GM19438 (cell line): Measurements from ENCODE around the gene TMEM184A.

Experiments used
- ATAC-seq: cut with Tn5 transposase; IDR thresholded peaks from one replicate; pipeline ENCODE4 v1.9.1; 2021; ENCODE audit warnings: low read depth; ENCODE audit not compliant: unreplicated experiment

Gene TMEM184A

GRCh38 chr7:1541431-1542162 is 14.4 kb downstream of the TMEM184A start:
- no peak for ATAC-seq

DNA sequence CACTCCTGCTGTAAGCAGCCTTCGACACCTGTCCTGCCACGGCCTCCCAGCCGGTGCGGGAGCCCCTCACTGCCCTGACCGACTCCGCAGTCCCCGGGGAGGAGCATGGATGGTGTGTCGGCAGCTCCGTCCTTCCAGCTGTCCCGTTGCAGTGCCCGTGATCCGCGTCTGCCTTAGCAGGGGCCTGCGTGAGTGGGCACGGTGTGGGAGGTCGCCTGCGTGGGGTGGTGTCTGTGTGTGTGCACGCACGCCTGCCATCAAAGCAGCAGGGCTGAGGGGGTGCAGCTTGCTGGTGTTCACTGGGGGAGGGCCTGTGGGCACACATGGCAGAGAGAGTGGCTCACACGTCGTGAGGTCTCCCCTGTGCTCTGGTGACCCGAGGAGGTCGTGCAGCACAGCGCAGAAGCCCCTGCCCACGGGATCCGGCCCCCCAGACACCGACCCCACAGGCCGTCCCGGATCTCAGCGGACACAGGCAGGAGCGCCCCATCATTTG is 15.2 kb downstream of the TMEM184A start:
- ATAC-seq = no peak

- no peak for ATAC-seq
Measured at GRCh38 chr7:1539882-1540775, 15.9 kb downstream of the TMEM184A start.

DNA sequence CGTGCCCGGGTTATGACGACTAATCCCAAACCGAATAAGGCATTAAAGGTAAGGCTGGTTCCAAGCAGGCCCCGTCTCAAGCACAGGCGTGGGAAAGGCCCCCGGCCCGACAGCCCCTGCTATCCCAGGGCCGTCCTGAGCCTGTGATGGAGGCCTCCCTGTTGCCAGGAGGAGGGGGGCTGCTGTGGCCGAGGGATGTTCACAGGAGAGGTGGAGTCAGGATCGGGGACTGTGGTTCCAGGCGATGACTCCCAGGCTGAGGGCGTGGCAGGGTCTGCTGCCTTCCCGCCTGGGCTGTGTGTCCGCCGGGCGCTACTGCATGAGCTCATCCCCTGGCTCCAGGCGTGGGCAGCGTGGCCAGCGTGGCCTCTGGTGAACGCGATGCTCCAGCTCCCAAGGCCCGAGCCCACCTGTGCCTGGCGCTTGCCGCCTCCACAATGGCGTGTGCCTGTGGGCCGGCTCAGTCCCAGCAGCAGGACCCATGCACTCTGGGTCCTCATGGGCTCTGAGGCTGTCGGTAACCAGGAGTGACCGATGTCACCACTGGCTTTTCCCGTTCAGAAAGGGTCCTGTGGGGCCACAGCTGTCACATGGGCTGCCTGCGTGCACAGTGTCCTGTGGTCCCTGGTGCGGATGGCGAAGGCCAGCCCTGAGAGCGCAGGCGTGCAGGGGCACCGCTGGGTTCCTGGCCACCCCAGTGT is 16.7 kb downstream of the TMEM184A start:
- ATAC-seq = no peak

DNA sequence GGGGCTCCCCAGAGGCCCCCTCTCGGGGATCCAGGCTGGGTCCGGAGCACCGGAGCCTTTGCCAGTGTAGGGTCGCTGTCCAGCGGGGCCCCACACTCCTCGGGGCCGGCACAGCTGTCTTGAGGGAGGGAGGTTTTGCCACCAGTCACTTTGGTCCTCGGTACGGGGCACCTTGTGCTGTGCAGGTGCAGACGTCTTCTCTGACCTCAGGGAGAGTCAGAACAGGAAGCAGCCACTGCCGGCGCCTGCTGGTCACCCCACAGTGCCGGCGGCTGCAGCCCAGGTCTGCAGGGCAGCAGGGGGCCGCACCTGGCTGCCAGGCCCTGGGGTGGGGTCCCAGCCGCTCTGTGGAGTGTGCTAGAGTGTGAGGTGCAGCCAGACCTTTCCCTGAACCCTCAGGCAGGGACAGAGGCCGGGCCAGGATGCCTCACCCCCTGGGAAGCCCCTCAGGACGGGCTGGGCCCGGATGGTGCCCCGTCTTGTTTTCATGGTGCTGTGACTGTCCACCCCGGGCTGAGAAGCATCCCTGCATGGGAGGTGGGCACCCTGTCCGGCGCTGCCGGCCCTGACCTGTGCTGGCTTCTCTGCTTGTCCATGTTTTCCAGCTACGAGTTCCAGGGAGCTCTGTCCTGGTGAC is 17.3 kb downstream of the TMEM184A start:
- no peak for ATAC-seq

DNA sequence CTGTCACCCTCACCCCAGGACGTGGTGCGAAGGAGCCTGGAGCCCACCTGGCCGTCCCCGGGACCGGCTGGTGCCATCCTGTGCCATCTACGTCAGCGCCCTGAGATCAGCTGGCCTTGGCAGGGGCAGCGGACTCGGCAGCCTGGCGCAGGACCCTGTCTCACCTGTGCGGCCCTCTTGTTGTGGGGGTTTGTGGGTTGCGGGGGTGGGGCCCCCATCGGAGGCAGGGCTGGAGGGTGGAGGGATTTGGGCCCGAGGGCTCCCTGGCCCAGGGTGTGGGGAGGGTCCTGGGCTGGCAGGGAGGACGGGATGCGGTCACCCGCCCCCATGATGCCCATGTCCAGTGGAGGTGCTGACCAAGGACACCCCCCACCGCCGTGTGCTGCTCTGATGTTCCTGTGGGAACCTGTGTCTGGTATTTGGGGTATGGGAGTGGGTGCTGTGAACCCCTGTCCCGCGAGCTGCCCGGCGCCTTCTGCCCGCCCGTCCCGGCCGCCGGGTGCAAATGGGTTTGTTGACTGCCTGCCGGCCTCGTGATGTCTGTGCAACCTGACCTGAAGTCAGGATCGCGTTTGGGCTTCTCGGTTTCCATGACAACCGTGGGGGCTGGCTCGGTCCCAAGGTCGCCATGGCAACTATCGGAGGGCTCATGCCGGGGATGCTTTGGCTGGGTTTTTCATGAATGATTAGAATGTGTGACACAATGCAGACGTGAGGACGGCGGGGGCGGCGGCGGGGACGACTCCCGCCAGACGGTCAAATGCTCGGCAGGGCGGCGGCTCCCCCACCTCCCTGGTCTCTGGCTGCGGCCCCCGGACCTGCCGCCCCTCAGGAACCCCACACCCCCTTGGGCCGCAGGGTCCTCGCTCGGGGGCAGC is 18.2 kb downstream of the TMEM184A start:
- no peak for ATAC-seq

GRCh38 chr7:1536743-1537534 is 19.1 kb downstream of the TMEM184A start:
- ATAC-seq = no peak

DNA sequence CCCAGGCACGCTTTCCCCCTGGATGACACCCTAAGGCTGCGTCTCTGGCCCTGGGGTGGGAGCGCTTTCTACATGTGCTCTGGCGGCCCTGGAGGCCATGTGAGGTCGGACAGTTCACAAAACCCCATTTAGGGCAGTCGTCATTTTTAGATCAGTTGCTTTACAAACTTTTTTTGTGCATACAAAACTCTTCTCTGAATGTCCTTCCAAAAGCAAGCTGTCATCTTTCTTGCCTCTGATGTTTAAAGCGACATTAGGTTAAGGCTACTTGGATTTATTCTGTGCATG is 19.6 kb downstream of the TMEM184A start:
- no peak for ATAC-seq

- no peak for ATAC-seq
Measured at GRCh38 chr7:1535701-1536454, 20.1 kb downstream of the TMEM184A start.

- no peak for ATAC-seq
Measured at GRCh38 chr7:1535100-1535458, 20.9 kb downstream of the TMEM184A start.

GRCh38 chr7:1534330-1535099 is 21.5 kb downstream of the TMEM184A start:
- ATAC-seq = no peak

GRCh38 chr7:1533547-1534329 is 22.3 kb downstream of the TMEM184A start:
- no peak for ATAC-seq

- no peak for ATAC-seq
Measured at GRCh38 chr7:1533255-1533546, 22.8 kb downstream of the TMEM184A start.

GRCh38 chr7:1532456-1533254 is 23.4 kb downstream of the TMEM184A start:
- ATAC-seq = no peak

DNA sequence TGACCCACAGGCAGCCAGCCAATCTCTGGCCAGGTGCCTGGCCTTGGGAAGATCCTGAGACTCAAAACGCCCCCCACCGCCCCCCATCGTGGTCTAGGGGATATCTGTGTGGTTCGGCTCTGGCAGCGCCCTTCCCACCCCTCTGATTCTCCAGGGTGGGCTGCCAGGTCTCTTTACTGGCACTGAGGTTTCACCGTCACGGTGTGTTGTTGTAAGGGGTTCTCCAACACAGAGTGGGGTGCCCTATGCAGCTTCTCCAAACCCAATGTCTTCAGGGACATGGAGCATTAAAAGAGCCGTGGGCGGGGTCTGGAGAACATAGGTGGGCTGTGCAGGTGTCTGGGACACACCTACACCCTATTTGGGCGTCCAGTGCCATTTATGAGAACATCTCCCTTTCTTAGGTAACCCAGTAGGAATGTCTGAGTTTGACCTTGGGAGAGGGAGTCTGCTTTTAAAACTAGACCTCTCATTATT is 24.0 kb downstream of the TMEM184A start:
- no peak for ATAC-seq

- ATAC-seq = no peak
Measured at GRCh38 chr7:1531263-1531978, 24.6 kb downstream of the TMEM184A start.
